K562 (cell line): ENCODE results near the gene MGRN1. TPM values are rescaled to one million over a fixed set of nuclear protein-coding genes. Genes with fewer than 3 reads are reported as not detected.

ENCODE experiments used
- ATAC-seq: fragments of 200-7000 bp; cut with Tn5 transposase; 3 replicates; pipeline ENCODE4 v1.9.1; 2020; ENCODE audit warnings: moderate library complexity
- BruUV-seq: library from RNA; stranded (reverse); fragments of 400-500 nt; replicated peaks from 2 replicates; lab custom pipeline; 2021; lab: Mats Ljungman, UMichigan
- CTCF ChIA-PET: fragments of 300-600 bp; formaldehyde crosslinking; extraction: SDS; loops from one replicate; lab custom pipeline; 2021; ENCODE audit warnings: low intra/inter-chr PET ratio; lab: Yijun Ruan, JAX
- POLR2A ChIA-PET: fragments of 300-600, 350-650 bp; sonication (Branson Sonifier 250); formaldehyde crosslinking; extraction: SDS; loops from one replicate; lab custom pipeline; 2021; ENCODE audit warnings: antibody characterized with exemption, inconsistent platforms; lab: Yijun Ruan, JAX
- DNase-seq, 4 experiments: peaks; one replicate each; pipeline versions ENCODE4 v3.0.0 to v3.0.0-alpha.2; 2011 to 2018; ENCODE audit warnings: low spot score in 3 of 4, mixed read lengths in 3 of 4; ENCODE audit errors: extremely low read depth in 1 of 4
- FAIRE-seq: peaks from 2 replicates; lab custom pipeline; 2011; peaks lifted over from hg19 to GRCh38; lab: Jason Lieb, UNC
- H2AFZ ChIP-seq: 2 replicates; pipeline ENCODE4 v1.6.0; 2011; ENCODE audit warnings: low read depth, low read length, control low read depth, inconsistent platforms
- H3K27ac ChIP-seq: fragments of 200-600 bp; 3 replicates; pipeline ENCODE4 v1.8.0; 2011; ENCODE audit warnings: low read depth, mild to moderate bottlenecking, control low read depth, inconsistent platforms, low read length, moderate library complexity, mixed read lengths; ENCODE audit errors: extremely low read depth
- H3K27me3 ChIP-seq, 2 experiments: fragments of 300-600 bp in 1 of 2; 2 replicates in 1 of 2; 3 replicates in 1 of 2; pipeline versions ENCODE4 v1.6.0 to v1.8.0; 2011; ENCODE audit warnings: inconsistent platforms in 2 of 2, low read length in 2 of 2, mild to moderate bottlenecking in 1 of 2, mixed read lengths in 1 of 2, moderate library complexity in 1 of 2; ENCODE audit not compliant: control insufficient read depth in 2 of 2, insufficient read depth in 2 of 2
- H3K36me3 ChIP-seq: fragments of 300-600 bp; 3 replicates; pipeline ENCODE4 v1.8.0; 2011; ENCODE audit warnings: mild to moderate bottlenecking, low read length, inconsistent platforms; ENCODE audit not compliant: control insufficient read depth, insufficient read depth
- H3K4me1 ChIP-seq, 2 experiments: fragments of 200-600 bp in 1 of 2; replicated peaks in 1 of 2; 2 replicates in 1 of 2; 3 replicates in 1 of 2; pipeline versions ENCODE4 v1.5.1 to v1.8.0; 2011; ENCODE audit warnings: inconsistent platforms in 2 of 2, low read length in 2 of 2, mild to moderate bottlenecking in 1 of 2, mixed read lengths in 1 of 2, moderate library complexity in 1 of 2; ENCODE audit not compliant: control insufficient read depth in 2 of 2, insufficient read depth in 2 of 2
- H3K4me2 ChIP-seq: 2 replicates; pipeline ENCODE4 v1.6.1; 2011; ENCODE audit warnings: low read length, control low read depth, inconsistent platforms, mixed read lengths; ENCODE audit not compliant: insufficient read depth
- H3K4me3 ChIP-seq: fragments of 200-600 bp; sonication (generic), shearing (Covaris generic); 2 replicates; pipeline ENCODE4 v1.5.1; 2016; ENCODE audit warnings: control low read depth, inconsistent platforms
- H3K79me2 ChIP-seq: fragments of 200-600 bp; 3 replicates; pipeline ENCODE4 v1.8.0; 2011; ENCODE audit warnings: low read length, inconsistent platforms; ENCODE audit not compliant: control insufficient read depth, insufficient read depth
- H3K9ac ChIP-seq, 2 experiments: 2 replicates each; pipeline versions ENCODE4 v1.6.0 to v1.6.1; 2011; ENCODE audit warnings: low read depth in 2 of 2, low read length in 2 of 2, control low read depth in 1 of 2, inconsistent platforms in 1 of 2, mild to moderate bottlenecking in 1 of 2, mixed read lengths in 1 of 2; ENCODE audit not compliant: insufficient read depth in 1 of 2
- H3K9me1 ChIP-seq: one replicate; pipeline ENCODE4 v1.6.0; 2011; ENCODE audit warnings: inconsistent platforms, mild to moderate bottlenecking, low read length, moderate library complexity; ENCODE audit not compliant: control insufficient read depth, insufficient read depth
- H3K9me3 ChIP-seq: replicated peaks from 2 replicates; pipeline ENCODE4 v1.5.1; 2011; ENCODE audit warnings: low read depth, low read length, inconsistent platforms; ENCODE audit not compliant: control insufficient read depth, insufficient read depth
- H4K20me1 ChIP-seq: replicated peaks from 2 replicates; pipeline ENCODE4 v1.6.1; 2011; ENCODE audit warnings: low read length, inconsistent platforms, mixed read lengths; ENCODE audit not compliant: control insufficient read depth, insufficient read depth
- BRD9 ChIP-seq: fragments of 450-650 bp; IDR thresholded peaks from 2 replicates; pipeline ENCODE4 v1.6.1; 2018; ENCODE audit warnings: low read depth; ENCODE audit not compliant: partially characterized antibody
- CTBP1 ChIP-seq: fragments of 450-650 bp; IDR thresholded peaks from 2 replicates; pipeline ENCODE4 v1.6.1; 2016; ENCODE audit warnings: borderline replicate concordance
- HMG20A ChIP-seq: fragments of 450-650 bp; formaldehyde crosslinking; conservative IDR thresholded peaks from 2 replicates; pipeline ENCODE4 v1.4.0; 2020; ENCODE audit warnings: mild to moderate bottlenecking, mixed read lengths
- POLR2A ChIP-seq: fragments of 450-650 bp; conservative IDR thresholded peaks from 2 replicates; pipeline ENCODE4 v1.6.1; 2016
- ZNF384 ChIP-seq: IDR thresholded peaks from 2 replicates; pipeline ENCODE4 v1.6.1; 2012; ENCODE audit warnings: low read depth, low read length, improper control_type of control experiment
- WGBS: fragments of 100-300 bp; shearing (Covaris generic); methylation state at CpG from one replicate; pipeline ENCODE4 v1.1.6; 2016; ENCODE audit warnings: low coverage, mixed read lengths; ENCODE audit not compliant: insufficient coverage; ENCODE audit errors: missing lambda C conversion rate; 5-methylcytosine and 5-hydroxymethylcytosine counted together
- in situ Hi-C: fragments of 300-500 bp; cut with MboI; formaldehyde crosslinking; loops from 4 replicates; pipeline ENCODE4 v1.15.0; 2018; ENCODE audit warnings: inconsistent platforms, mixed read lengths
- intact Hi-C: fragments of 100-400 bp; cut with micrococcal nuclease; formaldehyde crosslinking; loops from 2 replicates; pipeline ENCODE4 v1.14.2; 2022
- polyA plus RNA-seq, 8 experiments: library from polyadenylated mRNA; depleted of rRNA in 4 of 8; stranded (reverse) in 5 of 8; unstranded in 3 of 8; fragments of >200 nt; fragmentation: Nextera tagmentation in 2 of 8; fragmentation: Illumina TruSeq in 1 of 8; extraction: Ambion mirVana in 2 of 8; extraction: Trizol in 1 of 8; gene quantifications; 2 replicates each; pipeline versions ENCODE4 v1.2.1 to v1.2.3, GENCODE V29; 2011 to 2014; ENCODE audit warnings: inconsistent platforms in 1 of 8, missing spikeins in 1 of 8
- total RNA-seq, 7 experiments: library from RNA; depleted of rRNA in 6 of 7; stranded (reverse); fragments of >200 nt in 6 of 7; fragmentation: Illumina TruSeq in 2 of 7; extraction: Trizol in 2 of 7; gene quantifications; 2 replicates each; pipeline versions ENCODE4 v1.2.1 to v1.2.3, GENCODE V29; 2011 to 2021; ENCODE audit warnings: low replicate concordance in 1 of 7
- TF ChIP-seq, protein P1 (sequence below), 2 experiments: fragments of 450-650 bp; conservative IDR thresholded peaks; 2 replicates each; pipeline ENCODE4 v1.6.1; 2017; ENCODE audit warnings: mild to moderate bottlenecking in 2 of 2, moderate library complexity in 2 of 2

The MGRN1 gene
- total and polyA plus RNA-seq, 9 of the 15 experiments (the other 6 are each of a cell fraction or from before 2014, with no cell fraction given), result 0.15 to 37.9 (median 6.0) TPM

DNA sequence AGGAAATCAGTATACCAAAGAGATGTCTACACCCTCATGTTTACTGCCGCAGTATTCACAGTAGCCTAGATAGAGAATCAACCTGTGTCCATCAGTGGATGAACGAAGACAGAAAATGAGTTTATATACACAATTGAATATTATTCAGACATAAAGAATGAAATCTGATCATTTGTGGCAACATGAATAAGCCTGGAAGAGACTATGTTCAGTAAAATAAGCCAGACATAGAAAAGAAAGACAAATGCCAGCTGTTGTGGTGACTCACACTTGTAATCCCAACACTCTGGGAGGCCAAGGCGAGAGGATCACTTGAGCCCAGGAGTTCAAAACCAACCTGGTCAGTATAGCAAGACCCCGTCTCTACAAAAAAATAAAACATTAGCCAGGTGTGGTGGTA lies 84.9 kb downstream of the MGRN1 start:
- TF ChIP-seq ZNF384 (no peak), HMG20A (CRISPR knock-in tag) (no peak), CTBP1 (no peak), POLR2A (no peak), BRD9 (no peak)
- TF ChIP-seq, protein P1, sequence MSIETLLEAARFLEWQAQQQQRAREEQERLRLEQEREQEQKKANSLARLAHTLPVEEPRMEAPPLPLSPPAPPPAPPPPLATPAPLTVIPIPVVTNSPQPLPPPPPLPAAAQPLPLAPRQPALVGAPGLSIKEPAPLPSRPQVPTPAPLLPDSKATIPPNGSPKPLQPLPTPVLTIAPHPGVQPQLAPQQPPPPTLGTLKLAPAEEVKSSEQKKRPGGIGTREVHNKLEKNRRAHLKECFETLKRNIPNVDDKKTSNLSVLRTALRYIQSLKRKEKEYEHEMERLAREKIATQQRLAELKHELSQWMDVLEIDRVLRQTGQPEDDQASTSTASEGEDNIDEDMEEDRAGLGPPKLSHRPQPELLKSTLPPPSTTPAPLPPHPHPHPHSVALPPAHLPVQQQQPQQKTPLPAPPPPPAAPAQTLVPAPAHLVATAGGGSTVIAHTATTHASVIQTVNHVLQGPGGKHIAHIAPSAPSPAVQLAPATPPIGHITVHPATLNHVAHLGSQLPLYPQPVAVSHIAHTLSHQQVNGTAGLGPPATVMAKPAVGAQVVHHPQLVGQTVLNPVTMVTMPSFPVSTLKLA (conservative IDR thresholded peaks at IDR 0.05), result no peak
- DNase-seq (no peak), FAIRE-seq (no peak), ATAC-seq (no peak)
- H3K79me2 ChIP-seq, result no peaks in the 10 kb centered on the region
- intact Hi-C loops (no loop called here), in situ Hi-C loops (no loop called here)
- no peak overlapping the region for H3K4me3 ChIP-seq
- 93% methylated on average over 4 of the region's 4 CpGs for WGBS
- no peak overlapping the region for H3K4me2 ChIP-seq
- no peaks in the 10 kb centered on the region for H3K4me1 ChIP-seq
- H3K27me3 ChIP-seq, result no peaks in the 10 kb centered on the region
- H3K9me1 ChIP-seq, result no peaks in the 10 kb centered on the region
- H3K36me3 ChIP-seq, result peaks cover 61% of the 10 kb centered on the region
- no peaks in the 10 kb centered on the region for H4K20me1 ChIP-seq
- H3K9ac ChIP-seq, result no peak overlapping the region
- ChIA-PET POLR2A (interaction anchor here (0.5 to 1.2 kb wide), 2 partner anchors 8 to 25 kb away, joined by 3 read pairs; no protein-coding TSS in a partner anchor), CTCF (no interaction called here)
- H2AFZ ChIP-seq, result no peak overlapping the region
- no TSS peak for BruUV-seq
- no peaks in the 10 kb centered on the region for H3K9me3 ChIP-seq
- no peak overlapping the region for H3K27ac ChIP-seq
